ENCODE results near the gene PRKAG2.

Gene PRKAG2

GRCh38 chr7:151710646-151711434, 166.1 kb downstream of the PRKAG2 start:
- no peak for DNase-seq (ENCODE audit: low spot score)

GRCh38 chr7:151710121-151710640, 166.7 kb downstream of the PRKAG2 start:
- DNase-seq (ENCODE audit: low spot score) = no peak

- no peak for DNase-seq (ENCODE audit: low spot score)
Measured at GRCh38 chr7:151709141-151710038, 167.5 kb downstream of the PRKAG2 start.

GRCh38 chr7:151708610-151709009, 168.3 kb downstream of the PRKAG2 start:
- no peak for DNase-seq (ENCODE audit: low spot score)

GRCh38 chr7:151707757-151708156, 169.2 kb downstream of the PRKAG2 start:
- no peak for DNase-seq (ENCODE audit: low spot score)

GRCh38 chr7:151707105-151707469, 169.8 kb downstream of the PRKAG2 start:
- DNase-seq (ENCODE audit: low spot score) = no peak

- DNase-seq (ENCODE audit: low spot score) = no peak
Measured at GRCh38 chr7:151706277-151707104, 170.4 kb downstream of the PRKAG2 start.

GRCh38 chr7:151705636-151706276, 171.2 kb downstream of the PRKAG2 start:
- peak; percentile 19 for DNase-seq (ENCODE audit: low spot score)

- DNase-seq (ENCODE audit: low spot score) = no peak
Measured at GRCh38 chr7:151704960-151705635, 171.8 kb downstream of the PRKAG2 start.

- DNase-seq (ENCODE audit: low spot score) = no peak
Measured at GRCh38 chr7:151704299-151704959, 172.5 kb downstream of the PRKAG2 start.

- no peak for DNase-seq (ENCODE audit: low spot score)
Measured at GRCh38 chr7:151702961-151703360, 174.0 kb downstream of the PRKAG2 start.

GRCh38 chr7:151700586-151701165, 176.2 kb downstream of the PRKAG2 start:
- no peak for DNase-seq (ENCODE audit: low spot score)

GRCh38 chr7:151699928-151700319, 177.0 kb downstream of the PRKAG2 start:
- DNase-seq (ENCODE audit: low spot score) = no peak

GRCh38 chr7:151699147-151699927, 177.6 kb downstream of the PRKAG2 start:
- no peak for DNase-seq (ENCODE audit: low spot score)

GRCh38 chr7:151697942-151698341, 179.0 kb downstream of the PRKAG2 start:
- no peak for DNase-seq (ENCODE audit: low spot score)

GRCh38 chr7:151697515-151697895, 179.4 kb downstream of the PRKAG2 start:
- no peak for DNase-seq (ENCODE audit: low spot score)

GRCh38 chr7:151696721-151697514, 180.0 kb downstream of the PRKAG2 start:
- DNase-seq (ENCODE audit: low spot score) = no peak

GRCh38 chr7:151695951-151696541, 180.9 kb downstream of the PRKAG2 start:
- DNase-seq (ENCODE audit: low spot score) = no peak

Measured in activated CD4-positive, alpha-beta T cell treated with anti-CD3 and anti-CD28 coated beads, Interleukin-2, Interleukin-4, amounts not matched to agents 100 ng/mL and 50 ng/mL, durations not matched to agents 16 hours and 8 hours (primary cell).